BLaER1 (cell line): ENCODE measurements around the gene CLMN.
A peak's percentile ranks its signal among the peaks of the same experiment; 100 is the strongest.

Source experiments
- H3K27ac ChIP-seq: shearing (Covaris generic); formaldehyde crosslinking; 2 replicates; pipeline ENCODE4 v1.8.1; 2022
- H3K27me3 ChIP-seq: shearing (Covaris generic); formaldehyde crosslinking; 2 replicates; pipeline ENCODE4 v1.8.1; 2022
- H3K36me3 ChIP-seq: shearing (Covaris generic); formaldehyde crosslinking; 2 replicates; pipeline ENCODE4 v1.8.1; 2022
- H3K4me1 ChIP-seq: shearing (Covaris generic); formaldehyde crosslinking; 2 replicates; pipeline ENCODE4 v1.8.1; 2022
- H3K4me2 ChIP-seq: shearing (Covaris generic); formaldehyde crosslinking; 2 replicates; pipeline ENCODE4 v1.8.1; 2022
- H3K4me3 ChIP-seq: shearing (Covaris generic); formaldehyde crosslinking; 2 replicates; pipeline ENCODE4 v1.8.1; 2022
- H3K9ac ChIP-seq: shearing (Covaris generic); formaldehyde crosslinking; 2 replicates; pipeline ENCODE4 v1.8.1; 2022
- H3K9me3 ChIP-seq: shearing (Covaris generic); formaldehyde crosslinking; 2 replicates; pipeline ENCODE4 v1.8.1; 2022
- H4K20me1 ChIP-seq: shearing (Covaris generic); formaldehyde crosslinking; 2 replicates; pipeline ENCODE4 v1.8.1; 2022
- Cebpa-rat ChIP-seq: shearing (Covaris generic); IDR thresholded peaks from 2 replicates; pipeline ENCODE4 v1.8.1; 2022

The CLMN gene

GRCh38 chr14:95190857-95191256 lies 128.9 kb downstream of the CLMN start:
- H3K4me1 ChIP-seq: peaks cover 3% of the 10 kb centered on the region; the same call in 1 of the 2 replicates
- no peak overlapping the region for H3K9ac ChIP-seq
- no peak for TF ChIP-seq Cebpa-rat
- H3K4me3 ChIP-seq: no peak overlapping the region
- no peaks in the 10 kb centered on the region for H3K36me3 ChIP-seq
- 0 out of 2 replicates have a peak, but pooled peaks cover 3% of the 10 kb centered on the region for H3K9me3 ChIP-seq
- H4K20me1 ChIP-seq: no peaks in the 10 kb centered on the region
- H3K27me3 ChIP-seq: no peaks in the 10 kb centered on the region
- no peak overlapping the region for H3K27ac ChIP-seq
- no peak overlapping the region for H3K4me2 ChIP-seq

GRCh38 chr14:95190346-95190840 lies 129.3 kb downstream of the CLMN start:
- H3K4me2 ChIP-seq: no peak overlapping the region
- H3K9me3 ChIP-seq: 0 out of 2 replicates have a peak, but pooled peaks cover 3% of the 10 kb centered on the region
- H3K4me3 ChIP-seq: no peak overlapping the region
- no peak overlapping the region for H3K27ac ChIP-seq
- H4K20me1 ChIP-seq: no peaks in the 10 kb centered on the region
- H3K27me3 ChIP-seq: no peaks in the 10 kb centered on the region
- peaks cover 8% of the 10 kb centered on the region for H3K4me1 ChIP-seq
- no peak overlapping the region for H3K9ac ChIP-seq
- no peaks in the 10 kb centered on the region for H3K36me3 ChIP-seq
- TF ChIP-seq Cebpa-rat: no peak

- Histone ChIP-seq H3K27ac (no peak overlapping the region), H4K20me1 (no peaks in the 10 kb centered on the region), H3K27me3 (no peaks in the 10 kb centered on the region), H3K4me1 (peaks cover 13% of the 10 kb centered on the region), H3K4me2 (no peak overlapping the region), H3K9me3 (0 out of 2 replicates have a peak, but pooled peaks cover 3% of the 10 kb centered on the region), H3K36me3 (no peaks in the 10 kb centered on the region), H3K9ac (no peak overlapping the region), H3K4me3 (no peak overlapping the region)
- no peak for TF ChIP-seq Cebpa-rat
These were observed 130.2 kb downstream of the CLMN start for GRCh38 chr14:95189367-95190132.

- Histone ChIP-seq H3K4me2 (no peak overlapping the region), H3K36me3 (no peaks in the 10 kb centered on the region), H3K9me3 (0 out of 2 replicates have a peak, but pooled peaks cover 3% of the 10 kb centered on the region), H3K4me3 (no peak overlapping the region), H4K20me1 (no peaks in the 10 kb centered on the region), H3K27me3 (no peaks in the 10 kb centered on the region), H3K9ac (no peak overlapping the region), H3K27ac (no peak overlapping the region), H3K4me1 (peaks cover 13% of the 10 kb centered on the region)
- no peak for TF ChIP-seq Cebpa-rat
These were observed 131.3 kb downstream of the CLMN start for GRCh38 chr14:95188380-95188779.

- H3K4me2 ChIP-seq: peak overlapping the region; percentile 38
- H3K27ac ChIP-seq: no peak overlapping the region
- no peak overlapping the region for H3K4me3 ChIP-seq
- no peaks in the 10 kb centered on the region for H4K20me1 ChIP-seq
- 0 out of 2 replicates have a peak, but pooled peaks cover 3% of the 10 kb centered on the region for H3K9me3 ChIP-seq
- TF ChIP-seq Cebpa-rat: no peak
- H3K36me3 ChIP-seq: no peaks in the 10 kb centered on the region
- no peak overlapping the region for H3K9ac ChIP-seq
- peaks cover 13% of the 10 kb centered on the region for H3K4me1 ChIP-seq
- H3K27me3 ChIP-seq: no peaks in the 10 kb centered on the region
These were observed 133.8 kb downstream of the CLMN start for GRCh38 chr14:95185767-95186392.

GRCh38 chr14:95185033-95185766 lies 134.5 kb downstream of the CLMN start:
- Histone ChIP-seq H3K9ac (no peak overlapping the region), H3K4me3 (no peak overlapping the region), H3K36me3 (no peaks in the 10 kb centered on the region), H3K9me3 (0 out of 2 replicates have a peak, but pooled peaks cover 3% of the 10 kb centered on the region), H3K4me1 (peaks cover 16% of the 10 kb centered on the region), H3K27ac (no peak overlapping the region), H4K20me1 (no peaks in the 10 kb centered on the region), H3K27me3 (no peaks in the 10 kb centered on the region), H3K4me2 (peak overlapping the region; percentile 38)
- peak; percentile 82 for TF ChIP-seq Cebpa-rat

GRCh38 chr14:95184413-95184790 lies 135.3 kb downstream of the CLMN start:
- H3K4me3 ChIP-seq: no peak overlapping the region

GRCh38 chr14:95183532-95184412 lies 135.9 kb downstream of the CLMN start:
- peaks cover 30% of the 10 kb centered on the region for H3K4me1 ChIP-seq
- no peak overlapping the region for H3K4me2 ChIP-seq
- no peaks in the 10 kb centered on the region for H4K20me1 ChIP-seq
- H3K36me3 ChIP-seq: no peaks in the 10 kb centered on the region
- H3K9me3 ChIP-seq: 0 out of 2 replicates have a peak, but pooled peaks cover 3% of the 10 kb centered on the region
- no peaks in the 10 kb centered on the region for H3K27me3 ChIP-seq
- H3K27ac ChIP-seq: no peak overlapping the region
- no peak overlapping the region for H3K9ac ChIP-seq
- H3K4me3 ChIP-seq: no peak overlapping the region
- no peak for TF ChIP-seq Cebpa-rat

More at GRCh38 chr14:95184413-95184790, 135.3 kb downstream of the CLMN start:
- peaks cover 24% of the 10 kb centered on the region for H3K4me1 ChIP-seq
- H3K27me3 ChIP-seq: no peaks in the 10 kb centered on the region
- no peaks in the 10 kb centered on the region for H3K36me3 ChIP-seq
- no peak overlapping the region for H3K27ac ChIP-seq
- 0 out of 2 replicates have a peak, but pooled peaks cover 3% of the 10 kb centered on the region for H3K9me3 ChIP-seq
- no peak for TF ChIP-seq Cebpa-rat
- no peaks in the 10 kb centered on the region for H4K20me1 ChIP-seq
- no peak overlapping the region for H3K4me2 ChIP-seq
- H3K9ac ChIP-seq: no peak overlapping the region

GRCh38 chr14:95183082-95183481 lies 136.6 kb downstream of the CLMN start:
- TF ChIP-seq Cebpa-rat: no peak
- 0 out of 2 replicates have a peak, but pooled peaks cover 1% of the 10 kb centered on the region for H3K9me3 ChIP-seq
- H4K20me1 ChIP-seq: no peaks in the 10 kb centered on the region
- no peak overlapping the region for H3K4me3 ChIP-seq
- no peak overlapping the region for H3K27ac ChIP-seq
- no peaks in the 10 kb centered on the region for H3K27me3 ChIP-seq
- H3K4me2 ChIP-seq: no peak overlapping the region
- H3K4me1 ChIP-seq: peaks cover 34% of the 10 kb centered on the region
- H3K9ac ChIP-seq: no peak overlapping the region
- no peaks in the 10 kb centered on the region for H3K36me3 ChIP-seq
